DOHH2 (cell line): ENCODE measurements around the gene MYH7.
"Not testable (repeated sequence)": the region's sequence is repeated elsewhere in the genome, so short reads cannot be mapped to it uniquely, and the experiment has no call there.

ENCODE experiments used
- H3F3A ChIP-seq: fragments of 200-600 bp; sonication (generic), shearing (Covaris generic); 2 replicates; pipeline ENCODE4 v1.6.0; 2016; ENCODE audit warnings: antibody characterized with exemption, mild to moderate bottlenecking; ENCODE audit not compliant: control insufficient read depth, insufficient read depth
- H3K27ac ChIP-seq: fragments of 200-600 bp; sonication (generic); 2 replicates; pipeline ENCODE4 v1.5.1; 2014; ENCODE audit warnings: low read depth, mild to moderate bottlenecking, low read length, moderate library complexity
- H3K27me3 ChIP-seq: fragments of 200-600 bp; sonication (generic); 2 replicates; pipeline ENCODE4 v1.6.1; 2014; ENCODE audit warnings: mild to moderate bottlenecking, low read length, mixed read lengths; ENCODE audit not compliant: control insufficient read depth
- H3K36me3 ChIP-seq: fragments of 200-600 bp; sonication (generic); 2 replicates; pipeline ENCODE4 v1.6.1; 2014; ENCODE audit warnings: mild to moderate bottlenecking, low read length, moderate library complexity, mixed read lengths; ENCODE audit not compliant: control insufficient read depth
- H3K4me1 ChIP-seq: fragments of 200-600 bp; sonication (generic); 2 replicates; pipeline ENCODE4 v1.6.1; 2014; ENCODE audit warnings: mild to moderate bottlenecking, low read length, mixed read lengths; ENCODE audit not compliant: control insufficient read depth
- H3K4me2 ChIP-seq: fragments of 200-600 bp; sonication (generic); 2 replicates; pipeline ENCODE4 v1.6.0; 2014; ENCODE audit warnings: mild to moderate bottlenecking, low read length, moderate library complexity
- H3K4me3 ChIP-seq: fragments of 200-600 bp; sonication (generic); 2 replicates; pipeline ENCODE4 v1.5.1; 2014; ENCODE audit warnings: mild to moderate bottlenecking, low read length, mixed read lengths
- H3K79me2 ChIP-seq: fragments of 200-600 bp; sonication (generic); 2 replicates; pipeline ENCODE4 v1.6.1; 2014; ENCODE audit warnings: mild to moderate bottlenecking, low read length, mixed read lengths; ENCODE audit not compliant: control insufficient read depth
- H3K9me2 ChIP-seq: fragments of 200-600 bp; sonication (generic); replicated peaks from 2 replicates; pipeline ENCODE4 v1.6.1; 2014; ENCODE audit warnings: mild to moderate bottlenecking, low read length, mixed read lengths; ENCODE audit not compliant: control insufficient read depth
- H3K9me3 ChIP-seq: fragments of 200-600 bp; sonication (generic); 2 replicates; pipeline ENCODE4 v1.6.1; 2014; ENCODE audit warnings: antibody characterized with exemption, low read length, mixed read lengths; ENCODE audit not compliant: control insufficient read depth, insufficient read depth
- H4K20me1 ChIP-seq: fragments of 200-600 bp; sonication (generic); 2 replicates; pipeline ENCODE4 v1.6.0; 2014; ENCODE audit warnings: low read depth, mild to moderate bottlenecking, antibody characterized with exemption, low read length, moderate library complexity; ENCODE audit not compliant: control insufficient read depth, insufficient read depth
- EZH2phosphoT487 ChIP-seq: fragments of 200-600 bp; sonication (generic); IDR thresholded peaks from 2 replicates; pipeline ENCODE4 v1.6.1; 2017; ENCODE audit warnings: borderline replicate concordance, mild to moderate bottlenecking, antibody characterized with exemption, low read length, moderate library complexity, mixed read lengths
- TF ChIP-seq, protein P1 (sequence below): fragments of 200-600 bp; sonication (generic); IDR thresholded peaks from one replicate; pipeline ENCODE4 v1.5.1; 2014; ENCODE audit warnings: antibody characterized with exemption, mild to moderate bottlenecking, low read depth, low read length; ENCODE audit not compliant: poor library complexity, severe bottlenecking

MYH7 gene

DNA sequence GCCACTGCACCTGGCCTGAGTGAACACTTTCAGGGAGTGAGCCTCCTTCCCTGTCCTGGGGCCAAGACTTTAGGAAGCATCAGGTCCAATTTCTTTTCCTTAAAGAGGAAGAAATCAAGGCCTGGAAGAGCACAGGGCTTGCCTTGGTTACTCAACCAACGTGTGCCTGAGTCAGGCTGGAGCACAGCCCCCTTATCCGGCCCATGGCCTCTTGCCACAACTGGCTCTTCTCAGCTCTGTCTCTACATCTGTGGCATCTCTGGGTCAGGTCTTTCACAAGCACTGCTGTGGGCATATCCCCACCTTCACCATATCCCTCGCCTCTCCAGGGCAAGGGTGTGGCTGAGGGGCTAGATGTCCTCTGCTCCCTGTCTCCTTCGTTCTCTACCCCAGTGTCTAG, 34.2 kb downstream of the MYH7 start:
- no peaks in the 10 kb centered on the region for H3F3A ChIP-seq

DNA sequence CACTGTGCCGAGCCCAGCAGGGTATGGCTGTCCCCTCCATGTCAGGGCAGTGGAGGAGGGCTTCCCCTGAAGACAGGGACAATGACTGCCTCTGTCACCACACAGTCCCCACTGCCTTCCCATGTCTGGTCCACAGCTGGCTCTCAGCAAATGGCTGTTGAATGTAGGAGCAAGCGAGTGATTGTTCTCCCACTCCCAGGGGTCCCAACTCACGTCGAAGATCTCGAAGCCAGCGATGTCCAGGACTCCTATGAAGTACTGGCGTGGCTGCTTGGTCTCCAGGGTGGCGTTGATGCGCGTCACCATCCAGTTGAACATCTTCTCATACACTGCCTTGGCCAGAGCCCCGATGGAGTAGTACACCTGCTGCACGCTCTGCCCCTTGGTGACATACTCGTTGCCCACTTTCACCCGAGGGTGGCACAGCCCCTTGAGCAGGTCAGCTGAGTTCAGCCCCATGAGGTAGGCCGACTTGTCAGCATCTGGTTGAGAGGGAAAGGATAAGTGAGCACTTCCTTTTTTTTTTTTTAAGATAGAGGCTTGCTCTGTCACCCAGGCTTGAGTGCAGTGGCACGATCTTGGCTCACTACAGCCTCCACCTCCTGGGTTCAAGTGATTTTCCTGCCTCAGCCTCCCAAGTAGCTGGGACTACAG, 34.8 kb downstream of the MYH7 start:
- not testable (repeated sequence) for H3K27ac ChIP-seq, H3F3A ChIP-seq, H3K36me3 ChIP-seq, H3K4me2 ChIP-seq, H3K9me3 ChIP-seq, H3K9me2 ChIP-seq, H3K79me2 ChIP-seq, H3K4me1 ChIP-seq, H3K4me3 ChIP-seq, H3K27me3 ChIP-seq, H4K20me1 ChIP-seq

More for the DNA sequence above, 34.2 kb downstream of the MYH7 start:
- Histone ChIP-seq H3K79me2 (no peaks in the 10 kb centered on the region), H3K36me3 (no peaks in the 10 kb centered on the region), H3K4me1 (no peaks in the 10 kb centered on the region), H3K27me3 (no peaks in the 10 kb centered on the region), H3K4me2 (no peak overlapping the region), H4K20me1 (no peaks in the 10 kb centered on the region), H3K9me2 (no peaks in the 10 kb centered on the region), H3K9me3 (no peaks in the 10 kb centered on the region), H3K27ac (no peak overlapping the region), H3K4me3 (no peak overlapping the region)
- TF ChIP-seq, protein P1, sequence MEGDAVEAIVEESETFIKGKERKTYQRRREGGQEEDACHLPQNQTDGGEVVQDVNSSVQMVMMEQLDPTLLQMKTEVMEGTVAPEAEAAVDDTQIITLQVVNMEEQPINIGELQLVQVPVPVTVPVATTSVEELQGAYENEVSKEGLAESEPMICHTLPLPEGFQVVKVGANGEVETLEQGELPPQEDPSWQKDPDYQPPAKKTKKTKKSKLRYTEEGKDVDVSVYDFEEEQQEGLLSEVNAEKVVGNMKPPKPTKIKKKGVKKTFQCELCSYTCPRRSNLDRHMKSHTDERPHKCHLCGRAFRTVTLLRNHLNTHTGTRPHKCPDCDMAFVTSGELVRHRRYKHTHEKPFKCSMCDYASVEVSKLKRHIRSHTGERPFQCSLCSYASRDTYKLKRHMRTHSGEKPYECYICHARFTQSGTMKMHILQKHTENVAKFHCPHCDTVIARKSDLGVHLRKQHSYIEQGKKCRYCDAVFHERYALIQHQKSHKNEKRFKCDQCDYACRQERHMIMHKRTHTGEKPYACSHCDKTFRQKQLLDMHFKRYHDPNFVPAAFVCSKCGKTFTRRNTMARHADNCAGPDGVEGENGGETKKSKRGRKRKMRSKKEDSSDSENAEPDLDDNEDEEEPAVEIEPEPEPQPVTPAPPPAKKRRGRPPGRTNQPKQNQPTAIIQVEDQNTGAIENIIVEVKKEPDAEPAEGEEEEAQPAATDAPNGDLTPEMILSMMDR: no peak
- no peak for TF ChIP-seq EZH2phosphoT487

DNA sequence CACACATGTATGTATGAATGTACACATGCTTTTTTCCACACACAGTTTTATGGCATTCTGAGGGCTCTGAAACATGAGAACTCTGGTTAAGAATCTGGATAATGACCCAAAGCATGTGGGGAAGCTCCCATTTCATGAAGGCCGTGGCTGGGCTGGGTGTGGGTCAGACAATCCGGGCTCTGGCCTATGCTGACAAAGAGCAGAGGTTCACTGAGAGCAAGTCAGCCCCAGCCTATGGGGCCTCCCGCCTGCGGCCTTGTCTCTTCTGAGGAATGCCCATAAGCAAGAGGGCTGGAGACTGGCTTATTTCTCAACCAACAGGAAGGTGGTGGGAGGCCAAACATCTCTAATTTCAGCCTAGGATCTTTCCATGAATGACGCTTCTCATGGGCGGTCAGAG, 35.9 kb downstream of the MYH7 start:
- no peak overlapping the region for H3K27ac ChIP-seq
- no peaks in the 10 kb centered on the region for H3F3A ChIP-seq
- no peaks in the 10 kb centered on the region for H3K79me2 ChIP-seq
- H4K20me1 ChIP-seq: no peaks in the 10 kb centered on the region
- no peak overlapping the region for H3K4me2 ChIP-seq
- no peaks in the 10 kb centered on the region for H3K9me2 ChIP-seq
- no peak overlapping the region for H3K4me3 ChIP-seq
- no peaks in the 10 kb centered on the region for H3K27me3 ChIP-seq
- no peaks in the 10 kb centered on the region for H3K36me3 ChIP-seq
- no peaks in the 10 kb centered on the region for H3K9me3 ChIP-seq
- H3K4me1 ChIP-seq: no peaks in the 10 kb centered on the region
- no peak for TF ChIP-seq EZH2phosphoT487
- TF ChIP-seq, protein P1: no peak

DNA sequence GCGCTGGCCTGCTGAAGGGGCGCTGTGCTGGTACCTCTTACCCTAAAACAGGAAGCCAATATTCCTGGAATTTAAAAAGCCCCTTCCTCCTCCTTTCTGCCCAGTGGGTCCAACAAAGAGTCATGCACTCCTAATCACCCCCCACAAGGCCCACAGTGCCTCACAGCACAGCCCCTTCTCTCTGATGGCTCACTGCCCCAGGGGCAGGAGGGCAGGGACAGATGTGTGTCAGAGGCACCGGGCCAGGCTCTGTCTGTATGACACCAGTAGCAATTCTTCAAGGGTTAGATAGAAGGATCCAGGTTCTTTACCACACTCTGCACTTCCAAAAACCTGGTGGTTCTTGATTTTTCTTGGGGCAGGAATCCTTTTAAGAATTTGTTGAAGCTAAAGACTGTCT, 36.3 kb downstream of the MYH7 start:
- TF ChIP-seq, protein P1: no peak
- no peak for TF ChIP-seq EZH2phosphoT487
- Histone ChIP-seq H3K9me2 (no peaks in the 10 kb centered on the region), H3K36me3 (no peaks in the 10 kb centered on the region), H3K27ac (no peak overlapping the region), H3K79me2 (no peaks in the 10 kb centered on the region), H3F3A (no peaks in the 10 kb centered on the region), H4K20me1 (no peaks in the 10 kb centered on the region), H3K4me1 (no peaks in the 10 kb centered on the region), H3K9me3 (no peaks in the 10 kb centered on the region), H3K4me2 (no peak overlapping the region), H3K27me3 (no peaks in the 10 kb centered on the region), H3K4me3 (no peak overlapping the region)
